Liver (tissue), 9 donors: ENCODE data around the gene TBX2. TPM values are rescaled to one million over a fixed set of nuclear protein-coding genes. Genes with fewer than 3 reads are reported as not detected.

Experiments
- DNase-seq: peaks from one replicate; pipeline ENCODE4 v3.0.0-alpha.2; 2017; ENCODE audit warnings: low spot score
- H3K27ac ChIP-seq, 2 donors: one replicate each; pipeline ENCODE4 v1.7.0; 2013; ENCODE audit warnings: inconsistent platforms in 2 of 2, low read length in 2 of 2, control low read depth in 1 of 2, low read depth in 1 of 2, mild to moderate bottlenecking in 1 of 2
- H3K27me3 ChIP-seq, 4 donors: one replicate each; pipeline versions ENCODE4 v1.6.1 to v1.7.0; 2013; ENCODE audit warnings: low read length in 3 of 4, inconsistent platforms in 1 of 4, mild to moderate bottlenecking in 1 of 4, moderate library complexity in 1 of 4; ENCODE audit not compliant: control insufficient read depth in 4 of 4, insufficient read depth in 4 of 4
- H3K36me3 ChIP-seq, 4 donors: one replicate each; pipeline versions ENCODE4 v1.6.1 to v1.7.0; 2013; ENCODE audit warnings: low read length in 3 of 4, mild to moderate bottlenecking in 3 of 4, low read depth in 1 of 4, moderate library complexity in 1 of 4; ENCODE audit not compliant: control insufficient read depth in 4 of 4, insufficient read depth in 3 of 4
- H3K4me1 ChIP-seq, 4 donors: one replicate each; pipeline versions ENCODE4 v1.6.1 to v1.7.0; 2013; ENCODE audit warnings: low read length in 3 of 4, mild to moderate bottlenecking in 3 of 4, moderate library complexity in 1 of 4; ENCODE audit not compliant: control insufficient read depth in 4 of 4, insufficient read depth in 4 of 4
- H3K4me3 ChIP-seq, 3 donors: one replicate each; pipeline versions ENCODE4 v1.6.1 to v1.7.0; 2013; ENCODE audit warnings: low read length in 3 of 3, control low read depth in 1 of 3, low read depth in 1 of 3, mild to moderate bottlenecking in 1 of 3
- H3K9ac ChIP-seq, 2 donors: one replicate each; pipeline ENCODE4 v1.7.0; 2013; ENCODE audit warnings: low read length in 2 of 2, mild to moderate bottlenecking in 2 of 2, moderate library complexity in 2 of 2, control low read depth in 1 of 2, low read depth in 1 of 2
- H3K9me3 ChIP-seq, 4 donors: one replicate each; pipeline versions ENCODE4 v1.6.1 to v1.7.0; 2013; ENCODE audit warnings: low read length in 3 of 4; ENCODE audit not compliant: control insufficient read depth in 4 of 4
- EGR1 ChIP-seq, 2 donors: IDR thresholded peaks; 2 replicates each; pipeline ENCODE4 v1.6.1; 2016 to 2018; ENCODE audit warnings: antibody characterized with exemption in 2 of 2, low read depth in 2 of 2
- FOXA1 ChIP-seq: IDR thresholded peaks from 2 replicates; pipeline ENCODE4 v1.6.1; 2016; ENCODE audit warnings: antibody characterized with exemption
- FOXA2 ChIP-seq: IDR thresholded peaks from 2 replicates; pipeline ENCODE4 v1.6.1; 2016; ENCODE audit warnings: antibody characterized with exemption
- GABPA ChIP-seq, 2 donors: IDR thresholded peaks in 1 of 2; conservative IDR thresholded peaks in 1 of 2; 2 replicates each; pipeline ENCODE4 v1.6.1; 2016; ENCODE audit warnings: antibody characterized with exemption in 2 of 2, mild to moderate bottlenecking in 1 of 2, moderate library complexity in 1 of 2
- HNF4A ChIP-seq, 2 donors: conservative IDR thresholded peaks; 2 replicates each; pipeline ENCODE4 v1.6.1; 2016; ENCODE audit warnings: antibody characterized with exemption in 2 of 2, mild to moderate bottlenecking in 2 of 2
- HNF4G ChIP-seq: IDR thresholded peaks from 2 replicates; pipeline ENCODE4 v1.6.1; 2016; ENCODE audit warnings: antibody characterized with exemption
- JUND ChIP-seq, 2 donors: IDR thresholded peaks; 2 replicates each; pipeline ENCODE4 v1.6.1; 2016; ENCODE audit warnings: antibody characterized with exemption in 2 of 2
- NR2F2 ChIP-seq: IDR thresholded peaks from 2 replicates; pipeline ENCODE4 v1.6.1; 2016; ENCODE audit warnings: antibody characterized with exemption
- RAD21 ChIP-seq, 2 donors: IDR thresholded peaks; 2 replicates each; pipeline ENCODE4 v1.6.1; 2016; ENCODE audit warnings: antibody characterized with exemption in 2 of 2, mild to moderate bottlenecking in 2 of 2
- RXRA ChIP-seq, 2 donors: IDR thresholded peaks; 2 replicates each; pipeline ENCODE4 v1.6.1; 2017 to 2018; ENCODE audit warnings: antibody characterized with exemption in 2 of 2, mild to moderate bottlenecking in 1 of 2
- SP1 ChIP-seq: IDR thresholded peaks from 2 replicates; pipeline ENCODE4 v1.6.1; 2018; ENCODE audit warnings: antibody characterized with exemption, mild to moderate bottlenecking
- TAF1 ChIP-seq: conservative IDR thresholded peaks from 2 replicates; pipeline ENCODE4 v1.6.1; 2016; ENCODE audit warnings: antibody characterized with exemption, mild to moderate bottlenecking
- YY1 ChIP-seq: IDR thresholded peaks from 2 replicates; pipeline ENCODE4 v1.6.1; 2016; ENCODE audit warnings: antibody characterized with exemption, mild to moderate bottlenecking
- WGBS: extraction: QIAGEN DNeasy Blood & Tissue Kit; methylation state at CpG from one replicate; pipeline ENCODE4 v1.1.7; 2013; 5-methylcytosine and 5-hydroxymethylcytosine counted together
- polyA plus RNA-seq, 2 donors: library from polyadenylated mRNA; stranded (reverse) in 1 of 2; unstranded in 1 of 2; fragments of 200-250 nt in 1 of 2; fragments of >200 nt in 1 of 2; fragmentation: Nextera tagmentation in 1 of 2; extraction: Ambion mirVana in 1 of 2; gene quantifications; one replicate each; pipeline versions ENCODE4 v1.2.1 to v1.2.3, GENCODE V29; 2013 to 2015
- total RNA-seq, 2 donors: library from RNA; depleted of rRNA; stranded (reverse); fragments of >200 nt; gene quantifications; one replicate each; pipeline ENCODE4 v1.2.3, GENCODE V29; 2014
- TF ChIP-seq, protein P1 (sequence below): fragments of 150-350 bp; IDR thresholded peaks from 2 replicates; pipeline ENCODE4 v1.5.1; 2017; ENCODE audit warnings: improper control_type of control experiment, low read depth, low read length; ENCODE audit not compliant: missing input control
- TF ChIP-seq, protein P2 (sequence below): IDR thresholded peaks from 2 replicates; pipeline ENCODE4 v1.6.1; 2016; ENCODE audit warnings: antibody characterized with exemption
- TF ChIP-seq, protein P3 (sequence below): IDR thresholded peaks from 2 replicates; pipeline ENCODE4 v1.6.1; 2016; ENCODE audit warnings: antibody characterized with exemption
- TF ChIP-seq, protein P4 (sequence below): IDR thresholded peaks from 2 replicates; pipeline ENCODE4 v1.6.1; 2016; ENCODE audit warnings: antibody characterized with exemption, mild to moderate bottlenecking
- TF ChIP-seq, protein P5 (sequence below): IDR thresholded peaks from 2 replicates; pipeline ENCODE4 v1.6.1; 2016; ENCODE audit warnings: antibody characterized with exemption
- donor health status: healthy.
- donor health status: healthy.
- donor health status: healthy.
- donor health status: healthy.
- donor health status: healthy.

Gene TBX2
- total and polyA plus RNA-seq, 4 donors, result 0.85 to 3.1 (median 2.5) TPM

DNA sequence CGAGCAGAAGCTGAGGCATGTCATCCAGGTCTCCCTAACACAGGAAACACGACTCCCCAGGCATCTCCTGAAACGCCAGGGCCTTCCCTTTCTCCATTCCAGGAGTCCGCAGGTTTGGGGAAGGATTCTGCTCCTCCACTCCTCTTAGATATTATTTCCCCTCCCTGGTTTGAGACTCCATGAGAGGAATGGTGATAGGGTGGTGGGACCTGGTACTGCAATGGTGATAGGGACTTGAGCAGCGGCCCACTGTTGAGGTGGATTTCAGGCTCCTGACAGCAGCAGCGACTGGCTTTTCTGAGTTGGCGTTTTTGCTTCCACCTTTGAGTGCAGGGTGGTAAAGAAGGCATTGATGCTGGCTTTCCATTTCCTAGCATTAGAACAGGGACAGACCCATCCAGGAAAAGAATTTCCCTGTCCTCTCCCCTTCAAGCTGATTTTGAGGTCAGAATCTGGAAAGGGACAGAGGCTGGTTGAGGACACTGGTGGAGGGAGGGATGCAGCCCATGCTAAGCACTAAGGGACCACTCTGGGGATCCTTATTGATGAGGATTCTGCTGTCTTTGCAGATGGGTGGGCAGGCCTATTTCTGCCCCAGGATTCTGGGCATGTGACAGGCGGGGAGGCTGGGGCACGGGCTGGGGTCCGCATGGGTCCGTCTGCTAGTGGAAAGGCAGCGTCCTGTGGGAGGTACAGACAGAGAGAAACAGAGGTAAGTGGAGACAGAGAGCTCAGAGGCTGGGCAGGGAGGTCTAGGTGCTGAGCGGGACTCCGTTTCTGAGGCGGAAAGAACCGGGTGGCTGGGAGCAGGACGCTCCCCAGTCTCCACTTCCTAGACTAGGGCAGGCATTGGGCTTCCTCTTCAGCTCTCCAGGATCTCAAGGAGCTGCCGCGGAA is 51.2 kb downstream of the TBX2 start:
- Histone ChIP-seq H3K27me3 (peaks cover 9 to 25% (median 16%) of the 10 kb centered on the region in 4 donors), H3K4me1 (peaks cover 2 to 22% (median 14%) of the 10 kb centered on the region in 4 donors), H3K4me3 (peak overlapping the region in 1 of 3 donors; percentile 35), H3K9me3 (peaks cover 0 to 3% (median 0%) of the 10 kb centered on the region in 4 donors), H3K27ac (no peak overlapping the region), H3K9ac (no peak overlapping the region), H3K36me3 (no peaks in the 10 kb centered on the region)
- DNase-seq, result peak; percentile 24
- TF ChIP-seq, protein P1, sequence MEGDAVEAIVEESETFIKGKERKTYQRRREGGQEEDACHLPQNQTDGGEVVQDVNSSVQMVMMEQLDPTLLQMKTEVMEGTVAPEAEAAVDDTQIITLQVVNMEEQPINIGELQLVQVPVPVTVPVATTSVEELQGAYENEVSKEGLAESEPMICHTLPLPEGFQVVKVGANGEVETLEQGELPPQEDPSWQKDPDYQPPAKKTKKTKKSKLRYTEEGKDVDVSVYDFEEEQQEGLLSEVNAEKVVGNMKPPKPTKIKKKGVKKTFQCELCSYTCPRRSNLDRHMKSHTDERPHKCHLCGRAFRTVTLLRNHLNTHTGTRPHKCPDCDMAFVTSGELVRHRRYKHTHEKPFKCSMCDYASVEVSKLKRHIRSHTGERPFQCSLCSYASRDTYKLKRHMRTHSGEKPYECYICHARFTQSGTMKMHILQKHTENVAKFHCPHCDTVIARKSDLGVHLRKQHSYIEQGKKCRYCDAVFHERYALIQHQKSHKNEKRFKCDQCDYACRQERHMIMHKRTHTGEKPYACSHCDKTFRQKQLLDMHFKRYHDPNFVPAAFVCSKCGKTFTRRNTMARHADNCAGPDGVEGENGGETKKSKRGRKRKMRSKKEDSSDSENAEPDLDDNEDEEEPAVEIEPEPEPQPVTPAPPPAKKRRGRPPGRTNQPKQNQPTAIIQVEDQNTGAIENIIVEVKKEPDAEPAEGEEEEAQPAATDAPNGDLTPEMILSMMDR, result no peak
- TF ChIP-seq FOXA1 (no peak), HNF4A (conservative IDR thresholded peaks at IDR 0.05) (no peak), YY1 (no peak), HNF4G (no peak), RXRA (IDR thresholded peaks at IDR 0.05) (no peak), EGR1 (IDR thresholded peaks at IDR 0.05; ENCODE audit: low read depth in 2 of 2) (no peak), JUND (IDR thresholded peaks at IDR 0.05) (no peak), GABPA (IDR thresholded peaks at IDR 0.05 in 1 of 2, conservative IDR thresholded peaks at IDR 0.05 in 1 of 2) (no peak), FOXA2 (no peak), NR2F2 (no peak), SP1 (no peak), RAD21 (IDR thresholded peaks at IDR 0.05) (no peak), TAF1 (no peak)
- TF ChIP-seq, protein P2, sequence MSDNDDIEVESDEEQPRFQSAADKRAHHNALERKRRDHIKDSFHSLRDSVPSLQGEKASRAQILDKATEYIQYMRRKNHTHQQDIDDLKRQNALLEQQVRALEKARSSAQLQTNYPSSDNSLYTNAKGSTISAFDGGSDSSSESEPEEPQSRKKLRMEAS, result no peak
- TF ChIP-seq, protein P3, sequence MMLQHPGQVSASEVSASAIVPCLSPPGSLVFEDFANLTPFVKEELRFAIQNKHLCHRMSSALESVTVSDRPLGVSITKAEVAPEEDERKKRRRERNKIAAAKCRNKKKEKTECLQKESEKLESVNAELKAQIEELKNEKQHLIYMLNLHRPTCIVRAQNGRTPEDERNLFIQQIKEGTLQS, result no peak
- TF ChIP-seq, protein P4, sequence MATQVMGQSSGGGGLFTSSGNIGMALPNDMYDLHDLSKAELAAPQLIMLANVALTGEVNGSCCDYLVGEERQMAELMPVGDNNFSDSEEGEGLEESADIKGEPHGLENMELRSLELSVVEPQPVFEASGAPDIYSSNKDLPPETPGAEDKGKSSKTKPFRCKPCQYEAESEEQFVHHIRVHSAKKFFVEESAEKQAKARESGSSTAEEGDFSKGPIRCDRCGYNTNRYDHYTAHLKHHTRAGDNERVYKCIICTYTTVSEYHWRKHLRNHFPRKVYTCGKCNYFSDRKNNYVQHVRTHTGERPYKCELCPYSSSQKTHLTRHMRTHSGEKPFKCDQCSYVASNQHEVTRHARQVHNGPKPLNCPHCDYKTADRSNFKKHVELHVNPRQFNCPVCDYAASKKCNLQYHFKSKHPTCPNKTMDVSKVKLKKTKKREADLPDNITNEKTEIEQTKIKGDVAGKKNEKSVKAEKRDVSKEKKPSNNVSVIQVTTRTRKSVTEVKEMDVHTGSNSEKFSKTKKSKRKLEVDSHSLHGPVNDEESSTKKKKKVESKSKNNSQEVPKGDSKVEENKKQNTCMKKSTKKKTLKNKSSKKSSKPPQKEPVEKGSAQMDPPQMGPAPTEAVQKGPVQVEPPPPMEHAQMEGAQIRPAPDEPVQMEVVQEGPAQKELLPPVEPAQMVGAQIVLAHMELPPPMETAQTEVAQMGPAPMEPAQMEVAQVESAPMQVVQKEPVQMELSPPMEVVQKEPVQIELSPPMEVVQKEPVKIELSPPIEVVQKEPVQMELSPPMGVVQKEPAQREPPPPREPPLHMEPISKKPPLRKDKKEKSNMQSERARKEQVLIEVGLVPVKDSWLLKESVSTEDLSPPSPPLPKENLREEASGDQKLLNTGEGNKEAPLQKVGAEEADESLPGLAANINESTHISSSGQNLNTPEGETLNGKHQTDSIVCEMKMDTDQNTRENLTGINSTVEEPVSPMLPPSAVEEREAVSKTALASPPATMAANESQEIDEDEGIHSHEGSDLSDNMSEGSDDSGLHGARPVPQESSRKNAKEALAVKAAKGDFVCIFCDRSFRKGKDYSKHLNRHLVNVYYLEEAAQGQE, result no peak
- TF ChIP-seq, protein P5, sequence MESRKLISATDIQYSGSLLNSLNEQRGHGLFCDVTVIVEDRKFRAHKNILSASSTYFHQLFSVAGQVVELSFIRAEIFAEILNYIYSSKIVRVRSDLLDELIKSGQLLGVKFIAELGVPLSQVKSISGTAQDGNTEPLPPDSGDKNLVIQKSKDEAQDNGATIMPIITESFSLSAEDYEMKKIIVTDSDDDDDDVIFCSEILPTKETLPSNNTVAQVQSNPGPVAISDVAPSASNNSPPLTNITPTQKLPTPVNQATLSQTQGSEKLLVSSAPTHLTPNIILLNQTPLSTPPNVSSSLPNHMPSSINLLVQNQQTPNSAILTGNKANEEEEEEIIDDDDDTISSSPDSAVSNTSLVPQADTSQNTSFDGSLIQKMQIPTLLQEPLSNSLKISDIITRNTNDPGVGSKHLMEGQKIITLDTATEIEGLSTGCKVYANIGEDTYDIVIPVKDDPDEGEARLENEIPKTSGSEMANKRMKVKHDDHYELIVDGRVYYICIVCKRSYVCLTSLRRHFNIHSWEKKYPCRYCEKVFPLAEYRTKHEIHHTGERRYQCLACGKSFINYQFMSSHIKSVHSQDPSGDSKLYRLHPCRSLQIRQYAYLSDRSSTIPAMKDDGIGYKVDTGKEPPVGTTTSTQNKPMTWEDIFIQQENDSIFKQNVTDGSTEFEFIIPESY, result no peak
- 63% methylated on average over 19 of the region's 19 CpGs for WGBS
